NCI-H748 treated with DMSO at 0.1 percent for 48 hours (cell line): ENCODE data around the gene RAPGEF2.
A peak's percentile ranks its signal among the peaks of the same experiment; 100 is the strongest.
"Not testable (repeated sequence)": the region's sequence is repeated elsewhere in the genome, so short reads cannot be mapped to it uniquely, and the experiment has no call there.

Source experiments
- DNase-seq: peaks from one replicate; lab custom pipeline; 2025; lab: John Stamatoyannopoulos, UW

Gene RAPGEF2

DNA sequence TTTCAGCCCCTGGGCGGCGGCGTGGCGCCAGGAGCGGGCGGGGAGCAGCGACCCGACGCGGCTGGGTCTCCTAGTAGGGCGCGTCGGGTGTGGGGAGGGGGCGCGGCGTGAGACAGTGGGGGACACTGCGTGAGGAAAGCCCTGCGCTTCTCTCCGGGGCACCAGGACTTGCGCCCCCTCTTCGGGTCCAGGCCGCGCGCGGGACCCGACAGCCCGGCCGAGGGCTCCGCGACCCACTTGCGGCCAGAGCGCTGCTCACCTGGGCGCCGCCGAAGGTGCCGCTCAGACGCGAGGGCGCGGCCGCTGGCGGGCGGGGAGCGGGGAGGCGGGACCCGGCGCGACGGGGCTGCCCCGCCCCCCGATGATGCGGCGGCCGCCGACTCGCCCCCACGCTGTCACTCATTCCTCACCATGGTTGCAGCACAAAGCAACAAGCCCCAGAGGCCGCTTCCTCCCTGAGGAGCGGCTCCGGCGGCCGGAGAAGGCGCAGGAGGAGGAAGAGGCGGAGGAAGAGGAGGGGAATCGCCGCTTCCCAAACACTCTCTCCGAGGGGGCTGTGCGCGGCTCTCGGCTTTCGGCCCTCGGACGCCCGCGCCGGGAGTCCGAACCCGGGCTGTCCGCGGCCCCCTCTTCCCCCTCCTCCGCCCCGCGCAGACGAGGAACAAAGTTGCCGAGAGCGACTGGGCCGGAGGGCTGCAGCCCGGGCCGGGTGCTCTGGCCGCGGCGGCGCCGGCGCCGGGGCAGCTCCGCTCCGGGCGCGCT lies at the start of gene RAPGEF2:
Gene RAPGEF2 (plus strand): TSS at position 458 of the 762 bp plus-strand sequence. CDS start 1,084 bp downstream, outside the sequence.
- DNase-seq = peak; percentile 77

GRCh38 chr4:159055833-159056232 lies 47.0 kb upstream of the RAPGEF2 start:
- no peak for DNase-seq

GRCh38 chr4:159060161-159060560 lies 42.7 kb upstream of the RAPGEF2 start:
- no peak for DNase-seq

- no peak for DNase-seq
These were observed 40.5 kb upstream of the RAPGEF2 start for GRCh38 chr4:159062381-159062780.

- no peak for DNase-seq
These were observed 37.2 kb upstream of the RAPGEF2 start for GRCh38 chr4:159065513-159066240.

DNA sequence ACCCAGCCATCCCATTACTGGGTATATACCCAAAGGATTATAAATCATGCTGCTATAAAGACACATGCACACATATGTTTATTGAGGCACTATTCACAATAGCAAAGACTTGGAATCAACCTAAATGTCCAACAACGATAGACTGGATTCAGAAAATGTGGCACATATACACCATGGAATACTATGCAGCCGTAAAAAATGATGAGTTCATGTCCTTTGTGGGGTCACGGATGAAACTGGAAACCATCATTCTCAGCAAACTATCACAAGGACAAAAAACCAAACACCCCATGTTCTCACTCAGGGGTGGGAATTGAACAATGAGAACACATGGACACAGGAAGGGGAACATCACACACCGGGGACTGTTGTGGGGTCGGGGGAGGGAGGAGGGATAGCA lies 34.7 kb upstream of the RAPGEF2 start:
- not testable (repeated sequence) for DNase-seq

- no peak for DNase-seq
These were observed 33.0 kb upstream of the RAPGEF2 start for GRCh38 chr4:159069922-159070321.

- no peak for DNase-seq
These were observed 32.1 kb upstream of the RAPGEF2 start for GRCh38 chr4:159070742-159071141.

DNA sequence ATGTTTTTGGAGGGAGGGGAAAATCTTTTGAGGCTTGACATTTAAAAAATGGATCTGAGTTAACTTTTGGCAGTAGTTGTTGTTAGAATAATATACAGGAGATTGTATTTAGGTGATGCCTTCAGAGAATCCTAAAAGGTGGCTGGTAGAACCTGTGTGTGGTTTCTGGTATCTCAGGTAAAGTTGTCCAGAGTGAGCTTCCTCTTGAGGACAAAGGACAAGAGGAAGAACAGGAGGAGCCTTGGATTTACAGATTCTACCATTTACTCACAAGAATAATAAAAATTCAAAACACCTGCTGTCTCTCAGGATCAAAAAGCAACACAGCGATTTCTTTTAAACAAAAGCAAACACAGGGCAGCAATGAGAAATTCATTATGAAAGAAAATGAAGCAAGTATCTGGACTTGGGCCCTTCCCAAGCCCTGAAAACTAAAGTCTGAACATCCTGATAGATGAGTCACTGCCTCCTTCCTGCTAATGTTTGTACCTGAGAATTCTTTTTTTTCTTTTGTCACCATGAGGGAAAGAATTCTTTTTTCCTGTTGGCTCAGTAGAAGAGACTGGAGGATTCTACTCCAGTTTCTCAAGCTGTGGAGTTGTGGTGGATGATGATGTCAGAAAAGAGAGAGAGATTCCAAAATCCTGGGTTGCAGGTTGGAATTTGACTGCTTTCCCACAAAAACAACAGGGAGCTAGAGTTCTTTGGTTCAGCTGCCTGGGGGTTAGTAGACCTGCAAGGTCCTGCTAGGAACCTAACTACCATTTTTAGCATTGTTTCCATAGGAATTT lies 31.5 kb upstream of the RAPGEF2 start:
- DNase-seq = no peak

- no peak for DNase-seq
These were observed 30.7 kb upstream of the RAPGEF2 start for GRCh38 chr4:159071969-159072765.

GRCh38 chr4:159075531-159075932 lies 27.3 kb upstream of the RAPGEF2 start:
- DNase-seq = no peak

- not testable (repeated sequence) for DNase-seq
These were observed 25.9 kb upstream of the RAPGEF2 start for GRCh38 chr4:159077018-159077417.

DNA sequence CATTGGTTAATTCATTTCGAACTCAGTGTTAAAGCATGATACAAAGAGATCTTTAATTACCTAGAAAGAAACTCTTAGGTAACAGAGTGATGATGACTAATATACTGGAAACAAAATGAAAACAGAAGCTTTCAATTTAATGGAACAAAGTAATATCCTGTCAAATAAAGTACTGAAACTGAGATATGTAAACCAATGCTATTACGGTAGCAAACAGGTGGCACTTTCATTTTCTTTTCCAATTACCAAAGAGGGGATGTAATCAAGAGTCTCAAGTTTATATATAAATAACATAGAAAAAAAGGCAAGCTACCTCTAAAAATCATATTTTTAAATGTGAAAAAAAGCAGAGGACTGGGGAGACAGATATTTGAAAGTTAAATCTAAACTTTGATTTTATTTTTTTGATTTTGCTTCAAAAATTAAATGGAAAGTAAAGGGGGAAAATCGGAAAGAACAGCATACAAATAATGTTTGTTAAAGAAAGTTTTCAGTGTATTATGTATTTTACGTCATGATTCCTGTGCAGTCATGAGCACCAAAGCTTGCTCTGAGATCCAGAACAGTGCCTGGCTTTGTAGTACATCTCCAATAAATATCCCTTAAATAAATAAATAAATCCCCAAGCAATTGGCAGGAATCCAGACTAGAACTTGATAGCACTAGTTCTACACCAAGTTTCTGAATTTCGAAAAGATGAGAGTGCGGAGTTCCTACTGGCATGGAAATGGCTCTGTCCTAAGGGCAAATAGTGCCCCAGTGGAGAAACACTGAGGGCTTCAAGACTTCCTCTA lies 25.0 kb upstream of the RAPGEF2 start:
- DNase-seq = no peak

DNA sequence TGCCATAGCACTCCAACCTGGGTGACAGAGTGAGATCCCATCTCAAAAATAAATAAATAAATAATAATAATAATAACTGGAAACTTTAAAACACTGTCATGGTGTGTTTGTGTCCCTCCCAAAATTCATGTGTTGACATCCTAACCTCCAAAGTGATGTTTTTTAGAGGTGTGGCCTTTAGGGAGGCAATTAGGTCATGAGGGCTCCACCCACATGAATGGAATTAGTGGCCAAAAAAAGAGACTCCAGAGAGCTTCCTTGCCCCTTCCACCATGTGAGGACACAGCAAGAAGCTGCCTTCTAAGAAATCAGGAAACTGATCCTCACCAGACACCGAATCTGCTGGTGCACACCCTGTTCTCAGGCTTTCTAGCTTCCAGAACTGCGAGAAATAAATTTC lies 23.8 kb upstream of the RAPGEF2 start:
- DNase-seq = no peak

DNA sequence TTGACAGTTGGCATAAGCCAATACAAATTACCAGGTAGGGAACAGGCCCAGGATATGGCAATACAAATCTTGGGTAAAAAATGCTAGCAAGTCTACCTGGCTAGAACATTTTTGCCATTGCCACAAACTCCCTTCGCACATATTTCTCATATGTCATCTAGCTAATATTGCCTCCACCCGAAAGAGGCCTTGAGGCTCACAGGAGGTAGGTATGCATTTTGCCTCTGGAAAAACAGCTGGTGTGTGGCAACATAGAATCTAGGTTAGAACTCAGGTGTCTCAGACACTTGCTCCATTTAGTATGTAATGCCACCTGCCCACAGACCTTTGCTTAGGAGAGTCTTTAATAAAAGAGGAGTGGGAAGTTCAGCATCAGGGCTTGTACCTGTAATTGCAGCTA lies 16.3 kb upstream of the RAPGEF2 start:
- no peak for DNase-seq

DNA sequence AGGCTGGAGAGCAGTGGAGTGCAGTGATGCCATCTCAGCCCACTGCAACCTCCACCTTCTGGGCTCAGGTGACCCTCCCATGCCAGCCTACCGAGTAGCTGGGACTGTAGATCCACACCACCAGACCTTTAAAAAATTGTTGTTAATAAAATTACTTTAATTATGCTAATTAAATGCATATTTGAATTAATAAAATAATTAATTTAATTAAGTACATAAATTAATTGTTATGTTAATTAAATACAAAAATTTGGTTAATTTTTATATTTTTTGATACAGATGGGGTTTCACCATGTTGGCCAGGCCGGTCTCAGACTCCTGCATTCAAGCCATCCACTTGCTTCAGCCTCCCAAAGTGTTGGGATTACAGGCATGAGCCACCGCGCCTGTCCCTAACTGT lies 12.6 kb upstream of the RAPGEF2 start:
- DNase-seq = no peak

DNA sequence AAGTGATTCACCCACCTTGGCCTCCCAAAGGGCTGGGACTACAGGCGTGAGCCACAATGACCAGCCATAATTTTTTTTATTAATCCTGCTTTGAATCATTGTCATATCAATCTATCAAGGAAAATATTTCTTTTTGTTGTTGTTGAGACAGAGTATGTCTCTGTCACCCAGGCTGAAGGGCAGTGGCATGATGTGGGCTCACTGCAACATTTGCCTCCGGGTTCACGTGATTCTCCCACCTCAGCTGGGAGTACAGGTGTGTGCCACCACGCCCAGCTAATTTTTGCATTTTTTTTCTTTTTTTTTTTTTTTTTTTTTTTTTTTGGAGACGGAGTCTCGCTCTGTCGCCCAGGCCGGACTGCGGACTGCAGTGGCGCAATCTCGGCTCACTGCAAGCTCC lies 8.7 kb upstream of the RAPGEF2 start:
- not testable (repeated sequence) for DNase-seq

- DNase-seq = no peak
These were observed 6.4 kb upstream of the RAPGEF2 start for GRCh38 chr4:159096434-159096833.

DNA sequence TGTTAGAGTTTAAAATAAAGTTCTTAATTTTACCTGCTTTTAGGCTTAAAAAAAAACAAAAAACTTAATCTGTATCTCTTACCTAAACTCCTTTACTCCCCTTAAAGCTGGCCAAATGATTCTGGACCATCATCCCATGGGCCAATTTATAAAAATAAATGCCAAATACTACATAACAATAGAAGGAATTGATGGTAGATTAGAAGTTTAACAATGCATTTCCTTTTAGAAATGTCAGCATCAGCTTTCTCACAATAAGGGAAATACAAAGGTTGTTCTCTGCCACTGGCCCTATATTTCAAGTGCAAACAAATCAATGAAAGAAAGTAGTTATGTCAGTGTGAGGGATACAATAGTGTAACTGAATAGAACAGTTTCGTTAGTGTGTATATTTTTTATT lies 5.7 kb upstream of the RAPGEF2 start:
- no peak for DNase-seq

- DNase-seq = no peak
These were observed 5.1 kb upstream of the RAPGEF2 start for GRCh38 chr4:159097785-159098184.
